Common myeloid progenitor, CD34-positive (primary cell): ENCODE data around the gene EGFL7.

ENCODE experiments used
- CTCF ChIA-PET: fragments of 350-600 bp; sonication (Branson Sonifier 250); formaldehyde crosslinking; loops from one replicate; lab custom pipeline; 2021; ENCODE audit warnings: antibody characterized with exemption; lab: Charles Lee
- POLR2A ChIA-PET: fragments of 350-600 bp; sonication (Branson Sonifier 250); formaldehyde crosslinking; loops from one replicate; lab custom pipeline; 2021; ENCODE audit warnings: antibody characterized with exemption; lab: Charles Lee
- DNase-seq, 3 donors: peaks; one replicate each; pipeline versions ENCODE4 v3.0.0 to v3.0.0-alpha.2; 2013
- H3K27ac ChIP-seq, 2 experiments: 1 replicate in 1 of 2; 2 replicates in 1 of 2; pipeline ENCODE4 v1.7.0; 2013; ENCODE audit warnings: inconsistent platforms in 2 of 2, low read length in 2 of 2, mild to moderate bottlenecking in 2 of 2, low read depth in 1 of 2, moderate library complexity in 1 of 2; ENCODE audit not compliant: severe bottlenecking in 2 of 2, insufficient read depth in 1 of 2, poor library complexity in 1 of 2
- H3K27me3 ChIP-seq, 5 experiments: replicated peaks in 2 of 5; 1 replicate in 3 of 5; 2 replicates in 2 of 5; pipeline versions ENCODE4 v1.6.1 to v1.7.0; 2013; ENCODE audit warnings: low read length in 4 of 5, mild to moderate bottlenecking in 2 of 5, moderate library complexity in 2 of 5, inconsistent platforms in 1 of 5; ENCODE audit not compliant: insufficient read depth in 5 of 5, control insufficient read depth in 4 of 5
- H3K36me3 ChIP-seq, 4 experiments: 1 replicate in 2 of 4; 2 replicates in 2 of 4; pipeline versions ENCODE4 v1.6.1 to v1.7.0; 2013; ENCODE audit warnings: low read length in 3 of 4, control low read depth in 1 of 4, mild to moderate bottlenecking in 1 of 4; ENCODE audit not compliant: control insufficient read depth in 4 of 4, insufficient read depth in 4 of 4
- H3K4me1 ChIP-seq, 4 experiments: 1 replicate in 3 of 4; 2 replicates in 1 of 4; pipeline versions ENCODE4 v1.6.1 to v1.7.1; 2013; ENCODE audit warnings: low read length in 3 of 4, mild to moderate bottlenecking in 3 of 4, control low read depth in 1 of 4, inconsistent platforms in 1 of 4, moderate library complexity in 1 of 4; ENCODE audit not compliant: control insufficient read depth in 4 of 4, insufficient read depth in 4 of 4; ENCODE audit errors: control extremely low read depth in 1 of 4
- H3K4me3 ChIP-seq, 7 experiments: 1 replicate in 4 of 7; 2 replicates in 3 of 7; pipeline versions ENCODE4 v1.5.1 to v1.7.0; 2013; ENCODE audit warnings: mild to moderate bottlenecking in 7 of 7, low read length in 6 of 7, moderate library complexity in 6 of 7, inconsistent platforms in 2 of 7, low read depth in 2 of 7, control low read depth in 1 of 7; ENCODE audit not compliant: insufficient read depth in 4 of 7, control insufficient read depth in 1 of 7; ENCODE audit errors: extremely low read depth in 1 of 7
- H3K9me3 ChIP-seq, 5 experiments: 1 replicate in 4 of 5; 2 replicates in 1 of 5; pipeline versions ENCODE4 v1.6.1 to v1.7.1; 2013; ENCODE audit warnings: low read length in 4 of 5, mild to moderate bottlenecking in 2 of 5, inconsistent platforms in 1 of 5, low read depth in 1 of 5, moderate library complexity in 1 of 5; ENCODE audit not compliant: control insufficient read depth in 4 of 5, insufficient read depth in 2 of 5; ENCODE audit errors: control extremely low read depth in 1 of 5
- WGBS: methylation state at CpG from one replicate; pipeline ENCODE4 v1.1.5; 2013; ENCODE audit not compliant: insufficient coverage; 5-methylcytosine and 5-hydroxymethylcytosine counted together

EGFL7 gene

GRCh38 chr9:136697146-136697820, 34.6 kb downstream of the EGFL7 start:
- 94% methylated on average over 18 of the region's 23 CpGs for WGBS
- Histone ChIP-seq H3K27me3 (no peaks in the 10 kb centered on the region), H3K36me3 (no peaks in the 10 kb centered on the region), H3K9me3 (no peaks in the 10 kb centered on the region), H3K4me3 (no peak overlapping the region), H3K27ac (no peak overlapping the region), H3K4me1 (peaks cover under 1 to 64% (median 45%) of the 10 kb centered on the region in 4 experiments)
- ChIA-PET POLR2A (interaction anchor here (0.8 to 2.0 kb wide), 8 partner anchors 11 to 52 kb away, joined by 3 to 6 read pairs (median 3); partner anchors contain the start of gene AGPAT2), CTCF (interaction anchor here (0.7 to 3.9 kb wide), 8 partner anchors 11 to 33 kb away, joined by 3 to 24 read pairs (median 4); no protein-coding TSS in a partner anchor)
- DNase-seq, result peak in 1 of 3 donors; percentile 60

- POLR2A ChIA-PET, result interaction anchor here (0.8 to 2.0 kb wide), 7 partner anchors 11 to 53 kb away, joined by 3 to 6 read pairs (median 3); partner anchors contain the start of gene AGPAT2
- H3K36me3 ChIP-seq, result no peaks in the 10 kb centered on the region
- peaks cover 2 to 71% (median 52%) of the 10 kb centered on the region in 4 experiments for H3K4me1 ChIP-seq
- no peak overlapping the region for H3K4me3 ChIP-seq
- CTCF ChIA-PET, result interaction anchor here (0.7 to 4.0 kb wide), 6 partner anchors 11 to 34 kb away, joined by 3 to 27 read pairs (median 8); no protein-coding TSS in a partner anchor
- no peaks in the 10 kb centered on the region for H3K9me3 ChIP-seq
- WGBS, result 68% methylated on average over 14 of the region's 20 CpGs
- DNase-seq, result peak in 2 of 3 donors; percentile 56 to 60
- H3K27me3 ChIP-seq, result no peaks in the 10 kb centered on the region
- no peak overlapping the region for H3K27ac ChIP-seq
Observed at GRCh38 chr9:136697821-136698526, 35.3 kb downstream of the EGFL7 start.

- no peaks in the 10 kb centered on the region for H3K36me3 ChIP-seq
- no peaks in the 10 kb centered on the region for H3K9me3 ChIP-seq
- POLR2A ChIA-PET, result interaction anchor here (1.0 kb wide), 1 partner anchor 16 kb away, joined by 4 read pairs; no protein-coding TSS in a partner anchor
- DNase-seq, result no peak
- H3K4me1 ChIP-seq, result peaks cover 2 to 77% (median 59%) of the 10 kb centered on the region in 4 experiments
- no peak overlapping the region for H3K27ac ChIP-seq
- H3K4me3 ChIP-seq, result no peak overlapping the region
- H3K27me3 ChIP-seq, result no peaks in the 10 kb centered on the region
- CTCF ChIA-PET, result interaction anchor here (0.9 to 4.0 kb wide), 6 partner anchors 9 to 195 kb away, joined by 3 to 27 read pairs (median 16); no protein-coding TSS in a partner anchor
- WGBS, result 98% methylated on average over 5 of the region's 11 CpGs
Observed at GRCh38 chr9:136698635-136699246, 36.0 kb downstream of the EGFL7 start.

DNA sequence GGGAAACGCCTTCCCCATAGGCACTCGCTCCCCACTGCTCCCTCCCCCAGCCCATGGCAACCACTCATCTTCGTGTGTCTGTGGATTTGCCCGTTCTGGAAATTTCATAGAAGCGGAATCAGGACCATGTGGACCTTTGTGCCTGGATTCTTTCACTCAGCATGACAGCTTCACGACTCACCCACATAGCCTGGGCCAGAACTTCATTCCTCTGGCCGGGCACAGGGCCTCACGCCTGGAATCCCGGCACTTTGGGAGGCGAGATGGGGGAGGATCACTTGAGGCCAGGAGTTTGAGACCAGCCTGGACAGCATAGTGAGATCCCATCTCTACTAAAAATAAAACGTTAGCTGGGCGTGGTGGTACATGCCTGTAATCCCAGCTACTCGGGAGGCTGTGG, 37.6 kb downstream of the EGFL7 start:
- Histone ChIP-seq H3K27ac (no peak overlapping the region), H3K27me3 (no peaks in the 10 kb centered on the region), H3K4me3 (peak overlapping the region in 2 of 7 experiments; percentile 13 to 63), H3K9me3 (no peaks in the 10 kb centered on the region), H3K36me3 (no peaks in the 10 kb centered on the region), H3K4me1 (peaks cover 2 to 83% (median 69%) of the 10 kb centered on the region in 4 experiments)
- 93% methylated on average over 13 of the region's 13 CpGs for WGBS
- POLR2A ChIA-PET, result interaction anchor here (1.4 to 4.7 kb wide), 7 partner anchors 12 to 42 kb away, joined by 4 to 99 read pairs (median 8); partner anchors contain the start of genes AGPAT2 and DIPK1B
- DNase-seq, result no peak
- CTCF ChIA-PET, result interaction anchor here (1.5 to 4.0 kb wide), 5 partner anchors 10 to 36 kb away, joined by 4 to 27 read pairs (median 4); no protein-coding TSS in a partner anchor

- CTCF ChIA-PET, result interaction anchor here (0.7 to 4.0 kb wide), 8 partner anchors 11 to 76 kb away, joined by 3 to 27 read pairs (median 4); no protein-coding TSS in a partner anchor
Observed at GRCh38 chr9:136700959-136701667, 38.4 kb downstream of the EGFL7 start.

DNA sequence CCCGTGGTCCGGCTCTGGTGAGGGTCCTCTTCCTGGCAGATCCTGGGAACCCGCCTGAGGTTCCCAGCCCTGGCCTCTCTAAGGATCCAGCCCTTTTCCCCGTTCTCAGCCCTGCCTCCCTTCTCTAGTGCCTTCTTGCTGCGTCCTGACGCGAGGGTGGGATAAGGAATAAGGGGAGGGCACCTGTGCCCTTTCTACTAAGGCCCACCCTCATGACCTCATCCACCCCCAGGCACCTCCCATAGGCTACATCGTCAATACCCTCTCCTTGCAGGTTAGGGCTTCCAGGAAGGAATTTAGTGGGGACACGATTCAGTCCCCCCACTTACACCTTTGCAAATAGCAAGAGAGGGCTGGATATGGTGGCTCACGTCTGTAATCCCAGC, 38.9 kb downstream of the EGFL7 start:
- H3K9me3 ChIP-seq, result no peaks in the 10 kb centered on the region
- ChIA-PET CTCF (interaction anchor here (0.7 to 4.0 kb wide), 5 partner anchors 10 to 38 kb away, joined by 3 to 27 read pairs (median 10); no protein-coding TSS in a partner anchor), POLR2A (interaction anchor here (0.6 to 4.7 kb wide), 10 partner anchors 12 to 44 kb away, joined by 3 to 99 read pairs (median 7); partner anchors contain the start of genes AGPAT2, DIPK1B and EGFL7)
- DNase-seq, result peak in 2 of 3 donors; percentile 73 to 84
- peaks cover 2 to 78% (median 72%) of the 10 kb centered on the region in 4 experiments for H3K4me1 ChIP-seq
- WGBS, result 20% methylated on average over 4 of the region's 10 CpGs
- no peaks in the 10 kb centered on the region for H3K36me3 ChIP-seq
- peak overlapping the region; percentile 64 to 84 for H3K27ac ChIP-seq
- no peaks in the 10 kb centered on the region for H3K27me3 ChIP-seq
- H3K4me3 ChIP-seq, result peak overlapping the region in 5 of 7 experiments; percentile 22 to 63 (median 42)

More at GRCh38 chr9:136700959-136701667, 38.4 kb downstream of the EGFL7 start:
- H3K9me3 ChIP-seq, result no peaks in the 10 kb centered on the region
- peak overlapping the region in 5 of 7 experiments; percentile 22 to 63 (median 46) for H3K4me3 ChIP-seq
- WGBS, result 1% methylated on average over 34 of the region's 38 CpGs
- H3K27me3 ChIP-seq, result no peaks in the 10 kb centered on the region
- H3K27ac ChIP-seq, result peak overlapping the region; percentile 64 to 84
- H3K36me3 ChIP-seq, result no peaks in the 10 kb centered on the region
- peak; percentile 78 to 96 (median 95) for DNase-seq
- POLR2A ChIA-PET, result interaction anchor here (0.6 to 4.7 kb wide), 14 partner anchors 8 to 168 kb away, joined by 3 to 99 read pairs (median 6); partner anchors contain the start of genes AGPAT2, DIPK1B and EGFL7
- peaks cover 2 to 83% (median 75%) of the 10 kb centered on the region in 4 experiments for H3K4me1 ChIP-seq
